ENCODE results near the gene FKBP5. TPM values are rescaled to one million over a fixed set of nuclear protein-coding genes. Genes with fewer than 3 reads are reported as not detected.

The FKBP5 gene
- total RNA-seq, 2 experiments from 2014 or later, result 42.5 to 79.1 TPM

- ChIA-PET POLR2A (interaction anchor here (0.7 kb wide), 1 partner anchor 1108 kb away, joined by 4 read pairs; no protein-coding TSS in a partner anchor), CTCF (ENCODE audit: unreplicated experiment) (no interaction called here)
Measured at GRCh38 chr6:35566794-35567193, 121.9 kb downstream of the FKBP5 start.

GRCh38 chr6:35564733-35565132, 124.0 kb downstream of the FKBP5 start:
- H3K9me3 ChIP-seq (ENCODE audit: low read length), result no peaks in the 10 kb centered on the region
- no peak for TF ChIP-seq CTCF (conservative IDR thresholded peaks at IDR 0.05; ENCODE audit: low read length)
- TF ChIP-seq EZH2phosphoT487 (IDR thresholded peaks at IDR 0.05; ENCODE audit: borderline replicate concordance, low read depth, low read length), result no peak
- no peak overlapping the region for H3K4me3 ChIP-seq (ENCODE audit: low read depth, low read length, poor library complexity, severe bottlenecking)
- H3K9me2 ChIP-seq (ENCODE audit: insufficient read depth, low read length), result no peaks in the 10 kb centered on the region
- BruUV-seq (replicated peaks), result no TSS peak
- no peaks in the 10 kb centered on the region for H3K36me3 ChIP-seq (ENCODE audit: insufficient read depth, low read length)
- CTCF ChIA-PET (ENCODE audit: unreplicated experiment), result no interaction called here
- H2AFZ ChIP-seq (ENCODE audit: low read length), result no peak overlapping the region
- POLR2A ChIA-PET, result interaction anchor here (0.6 kb wide), 1 partner anchor 225 kb away, joined by 3 read pairs; no protein-coding TSS in a partner anchor
- H3K4me2 ChIP-seq (ENCODE audit: low read length), result no peak overlapping the region
- no peak for DNase-seq (ENCODE audit: low spot score)
- H3K27ac ChIP-seq (ENCODE audit: low read depth, low read length, poor library complexity, severe bottlenecking), result no peak overlapping the region
- H3K4me1 ChIP-seq (ENCODE audit: insufficient read depth, low read length, poor library complexity, severe bottlenecking), result no peaks in the 10 kb centered on the region
- intact Hi-C loops (cut with micrococcal nuclease; ENCODE audit: unreplicated experiment), result no loop called here
- no peaks in the 10 kb centered on the region for H3K79me2 ChIP-seq (ENCODE audit: insufficient read depth, low read depth, low read length)
- H4K20me1 ChIP-seq (ENCODE audit: insufficient read depth, low read length), result no peaks in the 10 kb centered on the region

More at GRCh38 chr6:35566794-35567193, 121.9 kb downstream of the FKBP5 start:
- Histone ChIP-seq H3K79me2 (ENCODE audit: insufficient read depth, low read depth, low read length) (no peaks in the 10 kb centered on the region), H3K4me3 (ENCODE audit: low read depth, low read length, poor library complexity, severe bottlenecking) (no peak overlapping the region), H3K4me1 (ENCODE audit: insufficient read depth, low read length, poor library complexity, severe bottlenecking) (no peaks in the 10 kb centered on the region), H3K9me3 (ENCODE audit: low read length) (no peaks in the 10 kb centered on the region), H3K9me2 (ENCODE audit: insufficient read depth, low read length) (no peaks in the 10 kb centered on the region), H4K20me1 (ENCODE audit: insufficient read depth, low read length) (no peaks in the 10 kb centered on the region), H2AFZ (ENCODE audit: low read length) (no peak overlapping the region), H3K36me3 (ENCODE audit: insufficient read depth, low read length) (peaks cover 6% of the 10 kb centered on the region; the same call in 1 of the 2 replicates), H3K27ac (ENCODE audit: low read depth, low read length, poor library complexity, severe bottlenecking) (no peak overlapping the region), H3K4me2 (ENCODE audit: low read length) (no peak overlapping the region)
- BruUV-seq (replicated peaks), result no TSS peak
- no peak for TF ChIP-seq CTCF (conservative IDR thresholded peaks at IDR 0.05; ENCODE audit: low read length)
- no peak for DNase-seq (ENCODE audit: low spot score)
- intact Hi-C loops (cut with micrococcal nuclease; ENCODE audit: unreplicated experiment), result no loop called here

- no peaks in the 10 kb centered on the region for H3K4me1 ChIP-seq (ENCODE audit: insufficient read depth, low read length, poor library complexity, severe bottlenecking)
- no peak overlapping the region for H3K4me3 ChIP-seq (ENCODE audit: low read depth, low read length, poor library complexity, severe bottlenecking)
- no peak for TF ChIP-seq CTCF (conservative IDR thresholded peaks at IDR 0.05; ENCODE audit: low read length)
- TF ChIP-seq EZH2phosphoT487 (IDR thresholded peaks at IDR 0.05; ENCODE audit: borderline replicate concordance, low read depth, low read length), result no peak
- CTCF ChIA-PET (ENCODE audit: unreplicated experiment), result no interaction called here
- no peaks in the 10 kb centered on the region for H3K36me3 ChIP-seq (ENCODE audit: insufficient read depth, low read length)
- POLR2A ChIA-PET, result no interaction called here
- no peak overlapping the region for H3K27ac ChIP-seq (ENCODE audit: low read depth, low read length, poor library complexity, severe bottlenecking)
- H3K9me2 ChIP-seq (ENCODE audit: insufficient read depth, low read length), result no peaks in the 10 kb centered on the region
- no TSS peak for BruUV-seq (replicated peaks)
- no peaks in the 10 kb centered on the region for H3K9me3 ChIP-seq (ENCODE audit: low read length)
- no peak overlapping the region for H2AFZ ChIP-seq (ENCODE audit: low read length)
- H4K20me1 ChIP-seq (ENCODE audit: insufficient read depth, low read length), result no peaks in the 10 kb centered on the region
- intact Hi-C loops (cut with micrococcal nuclease; ENCODE audit: unreplicated experiment), result no loop called here
- H3K4me2 ChIP-seq (ENCODE audit: low read length), result no peak overlapping the region
- DNase-seq (ENCODE audit: low spot score), result no peak
- no peaks in the 10 kb centered on the region for H3K79me2 ChIP-seq (ENCODE audit: insufficient read depth, low read depth, low read length)
Measured at GRCh38 chr6:35562060-35562459, 126.7 kb downstream of the FKBP5 start.
